GM21528 (cell line): Measurements from ENCODE around the gene NRXN3.

Experiments
- ATAC-seq: cut with Tn5 transposase; IDR thresholded peaks from one replicate; pipeline ENCODE4 v1.9.1; 2021; ENCODE audit warnings: mild to moderate bottlenecking, moderate library complexity; ENCODE audit not compliant: unreplicated experiment, low FRiP score

Gene NRXN3

DNA sequence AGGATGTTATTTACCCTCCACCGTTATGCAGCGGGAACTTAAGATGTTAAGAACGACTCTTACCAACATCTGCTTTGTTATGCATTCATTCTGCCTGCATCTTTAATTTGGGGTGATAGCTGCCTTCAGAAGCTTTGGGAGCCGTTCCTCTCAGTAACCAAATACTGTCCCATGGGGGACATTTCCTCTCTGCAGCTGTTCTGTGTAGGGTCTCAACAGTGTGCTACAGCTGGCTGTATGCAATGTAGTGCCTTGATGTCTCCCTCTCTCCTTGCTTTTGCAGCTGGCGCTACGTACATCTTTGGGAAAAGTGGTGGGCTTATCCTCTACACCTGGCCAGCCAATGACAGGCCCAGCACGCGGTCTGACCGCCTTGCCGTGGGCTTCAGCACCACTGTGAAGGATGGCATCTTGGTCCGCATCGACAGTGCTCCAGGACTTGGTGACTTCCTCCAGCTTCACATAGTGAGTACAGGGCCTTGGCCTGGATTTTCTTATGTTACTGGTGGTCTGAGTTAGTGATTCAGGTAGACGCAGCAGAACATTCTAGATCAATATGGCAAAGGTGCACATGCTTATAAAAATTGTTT is 1296.9 kb downstream of the NRXN3 start:
- ATAC-seq = no peak

DNA sequence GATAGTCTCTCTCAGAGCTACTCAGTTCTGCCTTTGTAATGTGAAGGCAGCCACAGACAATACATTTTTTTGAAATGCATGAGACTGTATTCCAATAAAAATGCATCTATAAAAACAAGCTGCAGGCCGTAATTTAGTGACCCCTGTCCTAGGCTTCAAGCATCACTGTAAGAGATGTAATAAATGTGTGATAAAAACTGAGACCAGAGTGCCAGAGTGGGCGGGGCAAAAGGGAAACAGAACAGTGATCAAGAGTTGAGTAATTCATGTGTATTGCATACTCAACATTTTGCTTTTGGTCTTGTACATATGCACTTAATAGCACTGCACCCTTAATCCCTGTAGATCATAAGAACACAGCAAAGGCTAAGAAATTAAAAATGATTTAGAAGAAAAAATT is 1297.7 kb downstream of the NRXN3 start:
- ATAC-seq = no peak

- no peak for ATAC-seq
Measured at GRCh38 chr14:79468486-79468885, 1298.3 kb downstream of the NRXN3 start.

DNA sequence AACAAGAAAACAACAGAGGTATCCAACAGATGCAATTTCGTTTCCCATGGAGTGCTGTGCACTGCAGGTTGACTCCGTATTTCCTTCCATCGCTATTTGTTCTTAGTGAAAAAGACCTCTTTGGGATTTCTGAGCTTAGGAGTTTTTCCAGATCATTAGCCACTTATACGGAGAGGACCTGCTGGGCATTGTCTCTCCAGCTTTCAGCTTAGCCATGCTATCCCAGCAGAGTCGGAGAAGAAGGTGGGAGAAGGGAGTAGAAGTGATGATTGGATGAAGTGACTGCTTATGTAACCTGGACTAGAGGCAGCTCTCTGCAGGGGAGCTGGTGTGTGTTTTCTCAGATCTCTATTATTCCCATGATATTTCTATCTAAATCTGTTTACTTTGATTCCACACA is 1303.5 kb downstream of the NRXN3 start:
- ATAC-seq = no peak

- ATAC-seq = no peak
Measured at GRCh38 chr14:79475887-79476532, 1305.8 kb downstream of the NRXN3 start.

DNA sequence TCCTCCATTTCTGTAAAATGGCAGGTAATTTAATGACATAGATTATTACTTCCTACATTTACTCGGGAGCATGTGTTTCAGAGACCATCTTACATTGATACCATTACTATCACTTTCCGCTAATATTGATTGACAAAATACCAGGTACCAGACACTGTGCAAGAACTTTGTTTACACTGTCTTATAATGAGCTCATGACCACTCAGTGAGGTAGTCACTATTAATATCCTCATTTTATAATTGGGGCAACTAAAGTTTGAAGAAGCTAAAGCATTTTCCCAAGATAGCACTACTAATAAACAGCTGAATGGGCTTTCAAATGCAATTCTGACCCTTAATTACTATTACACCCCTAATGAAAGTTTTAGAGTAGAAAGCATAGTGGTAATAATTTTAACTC is 1306.4 kb downstream of the NRXN3 start:
- ATAC-seq = no peak

DNA sequence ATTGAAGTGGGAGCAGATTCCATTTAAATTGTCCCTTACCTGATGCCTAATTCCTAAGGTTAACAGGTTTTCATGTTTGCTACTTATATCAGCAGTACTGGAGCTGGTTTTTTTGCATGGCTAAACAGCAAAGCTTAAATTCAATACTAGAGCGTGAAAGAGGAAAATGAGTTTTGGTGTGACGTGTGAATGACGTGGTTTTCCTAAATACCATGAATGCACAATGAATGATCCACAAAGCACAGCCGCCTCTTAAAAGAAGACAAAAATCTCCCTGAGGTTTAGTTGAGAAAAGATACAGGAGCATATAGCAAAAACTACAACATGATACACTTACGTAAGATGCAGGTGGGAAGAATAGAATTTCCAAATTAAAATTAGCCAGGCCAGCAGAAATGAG is 1310.0 kb downstream of the NRXN3 start:
- no peak for ATAC-seq

DNA sequence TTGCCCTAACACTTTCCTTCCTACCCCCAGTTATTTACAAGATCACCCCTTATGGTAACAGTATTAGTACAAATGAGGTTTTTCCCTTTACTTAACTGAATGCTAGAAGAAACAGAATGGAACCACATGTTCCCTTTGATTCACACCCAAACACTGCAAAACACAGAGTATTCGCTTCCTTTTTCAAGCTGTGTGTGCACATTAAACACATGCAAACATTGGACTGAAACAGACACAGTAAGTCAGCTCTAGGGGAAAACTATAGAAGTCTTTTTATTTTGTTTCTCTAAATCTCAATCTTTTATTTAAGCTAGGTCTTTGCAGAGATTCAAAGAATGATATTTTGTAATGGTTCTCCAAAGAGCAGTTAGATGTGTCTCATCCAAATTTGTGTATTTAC is 1312.7 kb downstream of the NRXN3 start:
- ATAC-seq = no peak

DNA sequence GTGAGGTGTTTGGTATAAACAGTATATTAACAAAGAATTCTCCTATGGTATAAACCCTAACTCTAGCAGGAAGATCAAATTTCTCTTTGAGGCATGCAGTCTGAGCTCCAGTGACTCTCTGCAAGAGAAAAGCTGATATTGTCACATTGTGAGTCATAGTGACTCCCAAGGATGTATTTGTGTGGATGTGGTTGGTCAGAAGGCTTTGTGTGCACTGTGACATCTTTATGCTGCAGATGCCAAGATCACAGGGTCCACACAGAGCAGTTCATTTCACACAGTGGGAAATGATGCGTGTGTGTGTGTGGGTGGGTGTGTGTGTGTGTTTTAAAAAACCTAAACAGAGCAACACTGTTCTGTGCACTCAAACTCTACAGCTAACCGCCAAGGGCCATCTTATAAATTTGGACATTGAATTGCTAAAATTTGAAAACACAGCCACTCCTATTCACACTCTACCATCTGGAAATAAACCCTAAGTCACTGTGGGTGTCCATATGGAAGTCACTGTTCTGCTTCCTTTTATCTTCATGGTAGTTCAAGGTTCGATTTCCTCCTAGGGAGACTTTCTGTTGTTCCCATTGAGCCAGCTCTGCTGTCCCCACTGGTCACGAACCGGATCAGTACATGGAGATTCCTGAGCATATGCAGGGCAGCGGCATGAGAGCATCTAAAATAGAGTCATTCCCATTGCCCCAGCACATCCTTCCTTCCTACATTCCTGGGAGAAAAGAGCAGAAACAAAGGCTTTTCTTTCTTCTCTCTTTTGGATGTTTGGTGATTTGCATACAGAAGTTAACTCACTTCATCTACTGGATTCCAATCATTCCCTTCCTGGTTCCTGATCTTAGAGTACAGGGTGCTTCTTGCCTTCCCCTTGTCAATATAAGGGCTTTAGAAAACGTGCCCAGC is 1313.6 kb downstream of the NRXN3 start:
- no peak for ATAC-seq

- ATAC-seq = no peak
Measured at GRCh38 chr14:79487632-79488031, 1317.5 kb downstream of the NRXN3 start.

GRCh38 chr14:79491161-79491560 is 1321.0 kb downstream of the NRXN3 start:
- no peak for ATAC-seq

DNA sequence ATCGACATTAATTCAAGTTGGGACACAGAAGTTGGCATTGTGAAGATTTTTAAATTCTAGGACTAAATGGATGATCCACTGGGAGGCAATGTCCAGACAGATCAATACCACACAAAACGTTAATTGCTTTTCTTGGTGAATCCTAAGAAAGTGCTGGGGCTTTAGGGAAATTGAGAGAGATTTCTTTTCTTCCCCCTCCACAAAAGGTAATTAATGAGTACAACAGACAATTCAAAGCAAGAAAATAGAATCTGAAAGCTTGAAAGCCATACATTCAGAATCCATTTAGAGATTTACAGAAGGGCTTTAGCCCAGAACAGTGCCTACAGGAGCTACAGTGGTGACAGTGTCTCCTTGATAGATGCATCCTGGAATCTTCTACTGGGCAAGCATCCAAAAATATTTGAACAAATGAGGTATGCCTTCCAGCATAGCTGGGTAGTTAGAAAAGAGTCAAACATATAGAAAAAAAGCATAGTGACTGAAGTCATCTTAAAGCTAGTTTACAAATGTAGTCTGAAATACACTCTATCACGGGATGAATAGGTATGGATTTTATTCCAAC is 1323.0 kb downstream of the NRXN3 start:
- no peak for ATAC-seq

GRCh38 chr14:79496701-79497100 is 1326.5 kb downstream of the NRXN3 start:
- no peak for ATAC-seq

GRCh38 chr14:79500489-79500888 is 1330.3 kb downstream of the NRXN3 start:
- no peak for ATAC-seq

DNA sequence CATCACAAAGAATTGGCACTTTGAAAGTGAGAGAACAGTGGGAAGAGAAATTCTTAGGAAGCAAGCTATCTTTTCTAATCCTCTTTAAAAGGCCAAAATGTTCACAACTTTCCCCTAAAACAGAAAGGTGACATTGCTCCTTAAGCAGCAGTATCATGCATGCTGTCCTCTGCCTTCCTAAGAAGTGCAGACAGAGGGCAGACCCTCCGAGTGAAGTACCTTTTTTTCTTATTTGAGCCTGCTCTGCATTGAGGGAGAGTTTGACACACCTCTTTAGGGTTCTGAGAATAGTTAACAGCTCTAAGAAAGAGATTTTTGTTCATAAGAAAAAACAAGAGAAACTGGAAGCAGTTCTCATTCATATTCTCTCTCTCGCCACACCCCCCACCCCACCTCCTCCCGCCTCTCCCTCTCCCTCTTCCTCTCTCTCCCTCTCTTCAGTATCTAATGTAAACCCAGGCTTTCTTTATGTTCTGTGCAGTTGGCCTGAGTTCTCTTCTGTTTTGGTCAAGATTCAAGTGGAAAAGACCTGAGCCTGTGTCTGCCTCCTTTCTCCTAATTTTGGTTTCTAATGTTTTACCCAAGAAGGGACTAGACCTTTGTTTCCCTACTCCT is 1332.1 kb downstream of the NRXN3 start:
- ATAC-seq = no peak

DNA sequence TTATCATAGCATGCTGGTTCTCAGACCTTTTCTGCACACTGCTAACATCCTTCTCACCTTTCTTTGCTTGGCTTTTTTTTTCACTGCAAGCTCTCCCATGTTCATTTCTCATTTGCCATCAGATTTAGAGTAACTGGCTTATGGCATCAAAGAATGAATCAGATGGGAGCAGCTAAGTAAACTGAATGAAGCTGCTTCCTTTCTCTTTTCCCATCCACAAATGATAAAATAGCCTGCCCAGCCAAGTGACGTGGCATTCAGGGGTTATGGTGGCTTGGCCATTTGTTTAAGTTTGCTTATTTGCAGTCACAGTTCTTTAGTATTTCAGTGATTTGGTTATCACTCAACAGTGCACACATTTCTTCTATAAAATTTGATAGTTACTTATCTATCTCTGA is 1332.6 kb downstream of the NRXN3 start:
- no peak for ATAC-seq

DNA sequence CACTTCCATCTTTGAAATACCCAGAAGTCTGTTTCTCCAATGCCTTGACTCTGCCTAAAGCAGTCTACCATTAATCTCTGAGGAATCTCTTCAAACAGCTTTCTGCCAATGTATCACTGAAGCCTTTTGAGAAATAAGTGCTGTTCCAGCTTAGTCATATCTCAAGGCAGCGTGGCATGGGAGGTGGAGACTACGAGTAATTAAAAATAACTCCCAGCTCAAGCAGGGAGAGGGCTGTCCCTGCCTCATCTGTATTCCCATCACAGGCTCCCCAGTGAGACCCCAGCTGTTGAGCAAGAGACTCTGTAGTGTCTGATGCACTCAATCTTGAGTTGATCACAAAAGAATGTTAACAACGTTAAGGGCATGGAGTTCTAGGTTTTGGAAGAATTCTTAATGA is 1340.5 kb downstream of the NRXN3 start:
- ATAC-seq = no peak

GRCh38 chr14:79511146-79511545 is 1341.0 kb downstream of the NRXN3 start:
- ATAC-seq = no peak

- ATAC-seq = no peak
Measured at GRCh38 chr14:79513446-79513845, 1343.3 kb downstream of the NRXN3 start.

GRCh38 chr14:79514700-79515099 is 1344.5 kb downstream of the NRXN3 start:
- ATAC-seq = no peak

DNA sequence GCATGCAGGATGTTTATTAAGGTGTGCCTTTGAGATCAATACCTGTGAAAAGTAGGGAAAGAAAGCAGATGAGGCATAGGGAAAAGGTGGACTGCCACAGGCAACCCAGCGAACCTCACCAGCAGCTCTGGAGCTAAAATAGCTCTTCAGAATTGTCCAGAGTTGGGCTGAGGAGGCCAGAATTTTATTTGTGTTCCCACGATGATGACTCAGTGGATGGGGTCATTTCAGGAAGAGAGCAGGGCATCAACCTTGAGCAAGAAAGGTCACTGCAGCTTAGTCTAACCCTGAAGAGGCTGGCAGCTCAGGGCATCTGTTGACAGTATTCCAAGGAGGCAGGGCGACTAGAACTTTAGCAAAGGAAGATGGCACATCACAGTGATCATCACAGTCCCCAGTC is 1345.0 kb downstream of the NRXN3 start:
- no peak for ATAC-seq
